NCI-H82 (cell line): ENCODE data around the gene NOM1.
"Not testable (repeated sequence)": the region's sequence is repeated elsewhere in the genome, so short reads cannot be mapped to it uniquely, and the experiment has no call there.

Experiments
- DNase-seq: peaks from one replicate; lab custom pipeline; 2025; lab: John Stamatoyannopoulos, UW

Gene NOM1

GRCh38 chr7:156940421-156941122 lies 8.9 kb upstream of the NOM1 start:
- no peak for DNase-seq

DNA sequence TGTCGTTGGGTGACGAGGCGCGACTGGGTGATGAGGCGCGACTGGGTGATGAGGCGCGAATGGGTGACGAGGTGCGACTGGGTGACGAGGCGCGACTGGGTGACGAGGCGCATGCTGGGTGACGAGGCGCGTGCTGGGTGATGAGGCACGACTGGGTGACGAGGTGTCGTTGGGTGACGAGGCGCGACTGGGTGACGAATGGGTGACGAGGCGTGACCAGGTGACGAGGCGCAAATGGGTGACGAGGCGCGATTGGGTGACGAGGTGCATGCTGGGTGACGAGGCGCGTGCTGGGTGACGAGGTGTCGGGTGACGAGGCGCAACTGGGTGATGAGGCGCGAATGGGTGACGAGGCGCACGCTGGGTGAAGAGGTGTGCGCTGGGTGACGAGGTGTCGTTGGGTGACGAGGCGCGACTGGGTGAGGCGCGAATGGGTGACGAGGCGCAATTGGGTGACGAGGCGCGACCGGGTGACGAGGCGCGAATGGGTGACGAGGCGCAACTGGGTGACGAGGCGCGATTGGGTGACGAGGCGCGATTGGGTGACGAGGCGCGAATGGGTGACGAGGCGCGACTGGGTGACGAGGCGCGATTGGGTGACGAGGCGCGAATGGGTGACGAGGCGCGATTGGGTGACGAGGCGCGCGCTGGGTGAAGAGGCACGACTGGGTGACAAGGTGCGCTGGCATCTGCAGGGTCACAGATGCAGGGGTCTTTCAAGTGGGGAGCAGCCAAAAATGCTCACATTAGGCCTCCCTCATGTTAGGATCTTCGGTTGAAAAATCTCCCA lies 7.9 kb upstream of the NOM1 start:
- DNase-seq, result no peak

- no peak for DNase-seq
Measured at GRCh38 chr7:156942708-156943090, 6.8 kb upstream of the NOM1 start.

GRCh38 chr7:156943091-156944041 lies 6.1 kb upstream of the NOM1 start:
- DNase-seq, result no peak

DNA sequence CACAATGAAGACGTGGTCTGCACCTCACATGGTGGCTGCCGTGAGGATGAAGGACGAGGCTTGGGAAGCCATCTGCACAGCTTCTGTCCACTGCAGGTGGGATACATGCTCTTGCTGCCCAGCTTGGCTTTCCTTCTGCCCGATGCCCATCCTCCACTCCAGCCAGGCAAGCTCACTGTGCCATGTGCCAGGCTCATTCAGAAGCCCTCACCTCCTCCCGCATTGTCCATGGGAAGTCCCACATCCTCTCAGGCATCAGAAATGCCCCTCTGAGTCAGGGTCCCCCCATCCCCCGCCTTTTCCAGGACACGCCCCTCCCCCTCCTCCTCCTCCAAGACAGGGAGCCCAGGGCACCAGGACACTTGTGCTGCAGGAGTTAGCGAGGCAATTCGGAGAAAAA lies 4.6 kb upstream of the NOM1 start:
- no peak for DNase-seq

DNA sequence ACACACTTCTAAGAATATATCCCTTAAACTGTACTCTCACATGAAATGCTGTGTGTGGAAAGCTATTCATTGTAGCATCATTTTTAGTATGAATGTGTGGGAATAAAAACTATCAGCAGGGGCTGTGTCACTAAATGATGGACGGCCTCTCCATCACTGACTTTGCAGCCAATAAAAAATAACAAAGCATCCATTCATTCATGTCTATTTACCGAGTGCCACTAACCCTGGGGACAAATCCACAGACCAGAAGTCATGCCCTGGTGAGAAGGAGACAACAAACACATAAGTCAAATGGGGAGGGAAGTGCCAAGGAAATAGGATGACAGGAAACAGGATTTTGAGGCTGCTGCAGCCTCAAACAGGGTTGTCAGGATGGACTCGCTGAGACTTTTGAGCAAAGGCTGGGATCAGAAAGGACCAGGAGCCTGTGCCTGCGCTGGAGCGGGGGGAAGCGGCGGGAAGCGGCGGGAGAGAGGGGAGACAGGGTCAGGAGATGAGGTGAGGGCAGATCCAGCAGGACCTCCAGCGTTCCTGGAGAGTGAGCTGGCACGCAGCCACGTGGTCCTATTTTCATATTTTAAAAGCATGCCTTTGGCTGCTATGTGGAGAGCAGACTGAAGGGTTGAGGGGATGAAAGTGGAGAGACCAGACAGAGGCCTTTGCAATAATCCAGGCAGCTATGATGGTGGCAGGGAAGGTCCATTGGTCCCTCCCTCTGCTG lies 2.2 kb upstream of the NOM1 start:
- DNase-seq, result no peak

GRCh38 chr7:156948361-156948760 lies 1.2 kb upstream of the NOM1 start:
- no peak for DNase-seq

GRCh38 chr7:156950381-156950858 lies 908 bp downstream of the NOM1 start:
- DNase-seq, result no peak

DNA sequence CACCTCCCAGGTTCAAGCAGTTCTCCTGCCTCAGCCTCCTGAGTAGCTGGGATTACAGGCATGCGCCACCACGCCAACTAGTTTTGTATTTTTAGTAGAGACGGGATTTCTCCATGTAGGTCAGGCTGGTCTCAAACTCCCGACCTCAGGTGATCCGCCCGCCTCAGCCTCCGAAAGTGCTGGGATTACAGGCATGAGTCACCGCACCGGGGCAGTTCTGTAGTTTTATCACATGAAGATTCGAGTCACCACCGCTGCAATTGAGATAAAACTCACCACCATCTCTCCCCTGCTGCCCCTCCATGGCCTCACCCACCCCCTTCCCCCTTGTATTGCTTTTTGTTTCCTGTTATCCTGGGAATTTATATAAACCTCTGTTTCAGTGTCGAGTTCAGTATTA lies 3.7 kb downstream of the NOM1 start:
- DNase-seq, result not testable (repeated sequence)

- no peak for DNase-seq
Measured at GRCh38 chr7:156954941-156955340, 5.4 kb downstream of the NOM1 start.

- DNase-seq, result no peak
Measured at GRCh38 chr7:156956727-156957126, 7.2 kb downstream of the NOM1 start.

- no peak for DNase-seq
Measured at GRCh38 chr7:156962145-156962544, 12.6 kb downstream of the NOM1 start.

GRCh38 chr7:156962897-156963296 lies 13.4 kb downstream of the NOM1 start:
- DNase-seq, result no peak

DNA sequence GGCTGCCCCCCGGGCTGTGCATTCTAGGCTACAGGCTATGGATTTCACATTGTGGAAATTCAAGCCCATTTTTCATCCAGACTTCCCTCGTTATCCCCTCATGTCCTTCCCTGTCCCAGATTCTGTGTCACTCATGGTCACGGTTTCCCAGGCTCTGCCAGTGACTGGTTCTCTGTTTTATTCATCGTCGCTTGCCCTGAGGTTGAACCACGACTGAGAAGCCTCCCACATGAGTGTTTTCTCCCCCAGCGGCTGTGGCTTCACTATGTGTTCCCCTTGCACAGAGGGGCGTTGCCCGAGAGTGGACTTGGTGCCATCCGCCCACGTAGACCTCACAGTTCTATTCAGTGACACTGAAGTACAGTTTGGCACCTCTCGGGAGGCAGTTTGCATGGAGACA lies 14.0 kb downstream of the NOM1 start:
- no peak for DNase-seq

DNA sequence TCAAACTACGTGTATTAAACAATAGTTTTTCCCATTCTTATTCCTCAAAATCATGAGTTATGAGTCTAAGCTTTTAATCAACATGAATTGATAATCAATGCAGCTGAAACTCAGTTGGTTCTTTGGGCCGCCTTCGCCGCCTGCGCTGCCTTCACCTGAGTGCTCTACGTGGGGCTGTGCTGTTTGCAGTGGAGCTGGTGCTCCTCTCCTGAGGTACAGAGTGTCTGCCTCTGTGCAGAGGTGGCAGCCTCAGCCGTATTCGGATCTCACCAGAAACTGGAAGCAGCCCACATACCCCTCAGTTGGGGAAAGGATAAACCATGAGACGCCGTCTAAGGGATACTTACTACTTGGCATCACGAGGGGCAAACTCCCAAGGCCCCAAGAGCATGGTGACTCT lies 15.5 kb downstream of the NOM1 start:
- no peak for DNase-seq

DNA sequence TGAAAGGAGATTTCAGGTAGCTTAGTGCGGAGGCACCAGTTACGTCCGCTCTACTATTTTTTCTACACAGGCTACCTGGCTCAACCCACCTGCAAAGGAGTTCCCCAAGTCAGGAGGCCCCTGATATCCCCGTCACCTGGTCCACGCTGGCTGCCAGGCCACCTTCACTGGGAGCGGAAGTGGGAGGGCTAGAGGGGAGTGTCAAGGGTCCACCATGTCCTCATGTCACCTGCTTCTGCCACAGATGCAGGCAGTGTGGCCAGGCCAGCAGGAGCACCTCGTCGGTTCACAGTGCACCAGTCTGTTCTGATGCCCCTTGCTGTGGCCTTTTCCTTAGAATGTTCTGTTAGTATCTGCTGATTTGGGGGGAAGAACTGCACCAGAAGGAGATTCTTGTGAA lies 16.9 kb downstream of the NOM1 start:
- no peak for DNase-seq

- DNase-seq, result no peak
Measured at GRCh38 chr7:156968183-156968582, 18.7 kb downstream of the NOM1 start.

- DNase-seq, result peak; percentile 22
Measured at GRCh38 chr7:156969972-156970420, 20.5 kb downstream of the NOM1 start.

DNA sequence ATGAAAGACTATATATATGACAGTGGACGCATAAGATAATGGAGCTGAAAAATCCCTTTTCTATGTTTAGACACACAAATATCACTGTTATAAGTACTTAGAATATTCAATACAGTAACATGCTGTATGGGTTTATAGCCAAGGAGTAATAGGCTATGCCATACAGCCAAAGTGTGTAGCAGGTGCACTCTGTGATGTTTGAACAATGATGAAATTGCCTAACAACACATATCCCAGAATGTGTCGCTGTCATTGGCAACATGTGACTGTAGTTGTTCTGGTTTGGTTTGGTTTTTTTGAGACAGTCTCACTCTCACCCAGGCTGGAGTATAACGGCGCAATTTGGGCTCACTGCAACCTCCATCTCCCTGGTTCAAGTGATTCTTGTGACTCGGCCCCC lies 26.1 kb downstream of the NOM1 start:
- no peak for DNase-seq

GRCh38 chr7:156979007-156979606 lies 29.6 kb downstream of the NOM1 start:
- DNase-seq, result no peak

GRCh38 chr7:156979711-156980110 lies 30.2 kb downstream of the NOM1 start:
- no peak for DNase-seq
